ENCODE results near the gene GMPR2.
"Not testable (repeated sequence)": the region's sequence is repeated elsewhere in the genome, so short reads cannot be mapped to it uniquely, and the experiment has no call there.

Gene GMPR2

DNA sequence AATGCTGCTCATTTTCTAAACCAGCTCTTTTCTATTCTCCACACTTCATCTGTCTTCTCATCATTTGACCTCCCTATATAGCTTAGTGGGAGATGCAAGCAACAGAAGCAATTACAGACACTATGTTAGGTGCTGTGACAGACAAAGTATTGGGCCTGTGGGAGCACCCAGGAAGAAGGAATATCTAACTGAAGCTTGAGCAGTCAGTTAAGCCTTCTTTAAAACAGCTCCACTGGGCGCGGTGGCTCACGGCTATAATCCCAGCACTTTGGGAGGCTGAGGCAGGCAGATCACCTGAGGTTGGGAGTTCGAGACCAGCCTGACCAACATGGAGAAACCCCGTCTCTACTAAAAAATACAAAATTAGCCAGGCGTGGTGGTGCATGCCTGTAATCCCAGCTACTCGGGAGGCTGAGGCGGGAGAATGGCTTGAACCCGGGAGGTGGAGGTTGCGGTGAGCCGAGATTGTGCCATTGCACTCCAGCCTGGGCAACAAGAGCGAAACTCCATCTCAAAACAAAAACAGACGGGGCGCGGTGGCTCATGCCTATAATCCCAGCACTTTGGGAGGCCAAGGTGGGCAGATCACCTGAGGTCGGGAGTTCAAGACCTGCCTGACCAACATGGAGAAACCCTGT lies 29.4 kb upstream of the GMPR2 start:
- DNase-seq, result not testable (repeated sequence)

- no peak for DNase-seq
Observed at GRCh38 chr14:24204163-24205146, 28.3 kb upstream of the GMPR2 start.

DNA sequence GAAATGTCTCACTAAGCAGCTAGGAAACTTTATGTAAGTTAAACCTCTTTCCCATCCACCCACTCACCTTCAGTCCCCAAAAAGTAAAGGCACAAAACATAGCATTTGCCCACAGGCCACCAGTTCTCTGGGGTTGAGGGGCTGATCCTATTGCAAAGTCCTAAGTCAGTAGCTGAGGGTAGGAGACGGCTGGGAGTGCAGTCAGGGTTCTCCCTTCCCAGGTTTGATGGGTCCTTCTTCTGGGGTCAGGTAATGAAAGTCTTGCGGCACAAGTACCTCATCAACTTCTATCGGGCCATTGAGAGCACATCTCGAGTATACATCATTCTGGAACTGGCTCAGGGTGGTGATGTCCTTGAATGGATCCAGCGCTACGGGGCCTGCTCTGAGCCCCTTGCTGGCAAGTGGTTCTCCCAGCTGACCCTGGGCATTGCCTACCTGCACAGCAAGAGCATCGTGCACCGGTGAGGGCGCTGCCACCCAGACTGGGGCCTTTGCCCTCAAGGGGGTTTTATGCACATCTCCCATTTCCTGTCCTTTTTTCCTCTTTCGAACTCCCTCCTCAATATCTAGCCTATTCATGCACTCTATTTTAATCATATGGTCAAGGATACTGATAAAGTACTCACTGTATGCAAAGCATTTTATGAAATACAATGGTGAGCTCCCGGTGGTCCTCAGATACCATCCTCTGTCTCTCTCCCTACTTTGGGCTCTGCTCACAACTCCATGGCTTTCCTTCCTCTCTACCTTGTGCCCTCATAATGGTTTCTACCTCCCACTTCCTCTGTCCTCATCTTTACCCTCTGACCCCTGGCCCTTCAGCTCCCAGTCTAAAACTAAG lies 26.2 kb upstream of the GMPR2 start:
- no peak for DNase-seq

DNA sequence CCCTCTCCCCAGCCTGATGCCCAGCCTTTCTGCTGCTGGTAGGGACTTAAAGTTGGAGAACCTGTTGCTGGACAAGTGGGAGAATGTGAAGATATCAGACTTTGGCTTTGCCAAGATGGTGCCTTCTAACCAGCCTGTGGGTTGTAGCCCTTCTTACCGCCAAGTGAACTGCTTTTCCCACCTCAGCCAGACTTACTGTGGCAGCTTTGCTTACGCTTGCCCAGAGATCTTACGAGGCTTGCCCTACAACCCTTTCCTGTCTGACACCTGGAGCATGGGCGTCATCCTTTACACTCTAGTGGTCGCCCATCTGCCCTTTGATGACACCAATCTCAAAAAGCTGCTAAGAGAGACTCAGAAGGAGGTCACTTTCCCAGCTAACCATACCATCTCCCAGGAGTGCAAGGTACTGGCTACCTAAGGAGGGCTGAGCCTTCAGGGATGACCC lies 25.6 kb upstream of the GMPR2 start:
- DNase-seq, result no peak

DNA sequence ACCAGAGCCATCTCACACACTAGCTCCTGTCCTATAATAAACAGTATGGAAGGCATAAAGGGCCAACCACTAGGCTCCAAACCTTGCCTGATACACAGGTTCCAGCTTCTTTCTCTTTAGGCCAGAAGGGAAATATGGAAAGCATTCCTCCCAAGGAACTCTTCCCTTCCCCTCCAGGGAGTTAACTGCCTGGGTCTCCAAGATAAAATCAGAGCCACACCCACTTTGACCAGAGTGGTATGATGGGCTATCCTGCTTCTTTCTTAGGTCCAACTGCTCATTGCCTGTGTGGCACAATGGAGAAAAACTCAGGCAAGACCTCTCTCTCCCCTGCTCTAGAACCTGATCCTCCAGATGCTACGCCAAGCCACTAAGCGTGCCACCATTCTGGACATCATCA lies 25.1 kb upstream of the GMPR2 start:
- no peak for DNase-seq

GRCh38 chr14:24211311-24211710 lies 21.4 kb upstream of the GMPR2 start:
- DNase-seq, result no peak

DNA sequence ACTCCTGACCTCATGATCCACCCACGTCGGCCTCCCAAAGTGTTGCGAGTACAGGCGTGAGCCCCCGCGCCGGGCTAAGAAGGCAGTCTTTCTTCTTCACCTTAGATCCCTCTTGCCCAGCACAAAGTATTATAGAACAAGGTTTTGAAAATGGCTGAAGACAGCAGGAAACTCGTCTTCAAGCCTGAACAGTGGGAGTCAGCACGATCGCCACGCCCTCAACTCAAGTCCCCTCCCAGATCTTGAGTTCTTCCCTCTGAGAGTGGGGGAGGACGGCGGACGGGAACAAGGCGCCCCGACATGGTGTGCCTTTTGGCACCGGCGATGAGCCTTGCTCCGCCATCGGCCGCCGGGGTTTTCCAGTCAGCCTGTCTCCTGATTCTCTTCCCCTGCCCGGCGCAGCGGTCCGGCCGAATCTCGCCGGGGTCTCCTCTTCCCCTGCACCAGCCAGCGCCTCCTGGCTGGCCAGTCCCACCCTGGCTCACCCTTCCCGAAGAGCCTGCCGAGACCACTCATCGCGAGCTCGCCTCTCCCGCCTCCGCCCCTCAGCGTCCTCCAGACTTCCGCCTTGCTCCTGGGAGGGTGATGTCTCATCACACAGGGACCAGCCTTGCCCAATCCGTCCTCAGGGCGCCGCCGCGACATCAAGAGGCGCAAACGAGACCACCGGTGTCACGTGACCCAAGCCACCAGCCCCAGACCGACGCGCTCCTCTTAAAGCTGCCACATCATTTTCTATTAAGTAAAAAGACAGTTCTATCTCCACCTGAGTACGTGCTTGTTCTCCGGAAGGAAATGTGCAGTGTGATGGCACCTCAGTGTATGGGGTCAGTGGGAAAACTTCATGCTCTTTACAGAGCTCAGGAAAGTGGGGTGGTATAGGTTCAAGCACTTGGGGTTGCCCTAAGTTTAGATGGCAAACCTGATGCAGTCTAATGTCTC lies 19.5 kb upstream of the GMPR2 start, which contains the start of gene CHMP4A:
CHMP4A (minus strand) TSS at position 565 of the 942 bp plus-strand sequence; CDS start at position 516, 49 bp downstream.
- DNase-seq, result peak; percentile 95 to 98 (median 98)

DNA sequence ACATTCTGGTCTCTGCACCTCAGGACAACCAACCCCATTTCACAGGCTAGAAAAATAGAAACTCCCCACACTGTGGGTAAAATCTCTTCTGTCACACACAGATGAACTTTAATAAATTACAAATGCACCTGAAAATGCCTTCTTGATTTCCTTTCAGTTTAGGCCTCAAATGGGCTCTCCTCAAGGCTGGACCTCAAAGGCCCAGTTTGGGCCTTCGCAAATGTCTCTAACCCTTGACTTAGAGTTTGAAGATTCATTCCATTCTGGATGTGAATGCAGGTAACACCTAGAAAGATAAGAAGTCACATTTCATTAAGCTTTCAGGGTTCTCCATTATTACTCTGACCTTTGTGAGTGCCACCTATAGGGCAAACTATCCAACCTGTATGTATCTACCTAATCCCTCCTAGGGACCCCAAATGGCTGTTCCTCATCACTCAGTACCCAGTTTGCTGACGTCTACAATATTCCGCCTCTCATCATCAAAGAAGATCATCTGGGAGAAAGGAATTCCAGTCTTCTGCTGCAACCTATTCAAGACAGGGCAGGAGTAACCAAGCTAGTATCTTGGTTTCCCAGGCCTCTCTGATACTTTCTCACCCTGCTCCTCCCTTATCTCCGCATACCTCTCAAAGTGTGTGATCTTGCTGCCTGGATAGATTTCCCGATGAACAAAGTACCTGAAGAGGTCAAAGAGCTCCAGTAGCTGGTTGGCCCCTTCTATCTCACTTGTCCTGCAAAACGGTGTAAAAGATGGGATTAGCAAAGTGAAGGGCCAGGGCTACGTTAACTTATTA lies 18.7 kb upstream of the GMPR2 start:
- peak in 1 of 3 experiments; percentile 45 for DNase-seq

DNA sequence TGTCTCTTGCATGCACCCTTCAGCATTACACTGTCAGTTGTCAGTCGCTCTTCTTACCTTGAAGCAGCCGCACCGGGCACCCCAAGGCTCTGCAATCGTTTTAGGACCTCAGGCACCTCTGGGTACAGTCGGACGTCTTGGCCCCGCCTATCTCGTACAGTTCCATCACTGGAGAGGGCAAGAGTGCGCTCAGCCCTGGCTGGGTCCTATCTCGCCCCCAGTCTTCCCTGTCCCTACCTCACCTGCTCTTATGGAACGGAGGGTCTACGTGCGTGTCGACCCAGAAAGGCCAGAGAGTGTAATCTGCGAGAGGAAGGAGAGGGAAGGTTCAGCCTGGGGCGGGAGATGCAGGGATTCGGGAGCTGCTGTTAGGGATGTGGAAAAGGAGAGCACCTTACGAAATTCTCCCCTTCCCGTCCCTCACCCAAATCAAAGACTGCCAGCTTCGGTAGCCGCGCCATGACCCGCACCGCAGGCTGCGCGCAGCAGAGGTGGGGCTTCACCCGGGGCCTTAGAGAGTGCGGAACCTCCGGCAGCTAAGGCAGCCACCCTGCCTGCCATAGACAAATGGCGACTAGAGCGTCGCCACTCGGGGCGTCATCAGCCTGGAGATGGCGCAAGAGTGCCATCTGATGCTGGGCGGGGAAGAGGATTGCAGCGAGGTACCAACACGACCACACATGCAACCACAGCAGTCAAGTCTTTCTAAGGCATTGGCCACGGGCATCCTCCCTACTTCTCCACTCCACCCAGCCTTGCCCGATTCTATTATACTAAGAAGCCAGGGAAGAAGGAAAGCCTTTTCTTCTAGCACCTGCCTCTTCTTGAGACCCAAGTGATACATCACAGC lies 17.0 kb upstream of the GMPR2 start, which contains the start of gene MDP1:
MDP1 (minus strand) TSS at position 572 of the 850 bp plus-strand sequence; CDS start at position 461, 111 bp downstream.
- DNase-seq, result peak; percentile 89 to 94 (median 90)

DNA sequence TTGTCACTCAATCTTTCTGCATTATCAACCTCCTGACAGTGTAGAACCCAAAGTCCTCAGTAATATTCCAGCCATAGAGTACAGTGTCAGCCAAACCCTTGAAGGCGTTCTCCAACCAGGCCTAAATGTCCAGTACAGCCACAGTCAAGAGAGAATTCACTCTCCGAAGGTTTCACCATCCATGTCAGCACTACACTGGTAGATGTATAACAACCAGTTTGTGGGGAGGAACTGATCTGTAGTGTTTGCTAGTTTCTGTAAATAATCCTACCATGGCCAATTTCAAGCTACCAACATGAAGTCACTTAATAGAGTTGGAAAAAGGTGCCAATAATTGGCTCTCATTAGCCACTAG lies 16.4 kb upstream of the GMPR2 start:
- no peak for DNase-seq

GRCh38 chr14:24216876-24217275 lies 15.9 kb upstream of the GMPR2 start:
- not testable (repeated sequence) for DNase-seq

GRCh38 chr14:24219080-24219479 lies 13.6 kb upstream of the GMPR2 start:
- no peak for DNase-seq

- DNase-seq, result no peak
Observed at GRCh38 chr14:24219521-24219920, 13.2 kb upstream of the GMPR2 start.

- DNase-seq, result not testable (repeated sequence)
Observed at GRCh38 chr14:24222987-24223386, 9.7 kb upstream of the GMPR2 start.

DNA sequence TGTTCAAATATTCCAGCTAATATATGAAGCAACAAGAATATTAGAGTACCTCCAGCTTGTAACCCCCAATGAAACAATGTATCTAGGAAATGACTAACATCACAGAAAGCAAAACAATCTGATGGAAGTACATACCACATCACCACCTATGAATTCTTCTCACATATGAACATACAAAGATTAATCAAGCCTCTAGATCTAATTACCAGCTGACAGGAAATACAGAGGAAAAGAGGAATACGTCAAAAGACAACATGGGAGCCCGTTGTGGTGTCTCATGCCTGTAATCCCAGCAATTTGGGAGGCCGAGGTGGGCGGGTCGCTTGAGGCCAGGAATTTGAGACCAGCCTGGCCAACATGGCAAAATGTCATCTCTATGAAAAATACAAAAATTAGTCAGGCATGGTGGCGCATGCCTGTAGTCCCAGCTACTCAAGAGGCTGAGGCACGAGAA lies 8.1 kb upstream of the GMPR2 start:
- no peak for DNase-seq

DNA sequence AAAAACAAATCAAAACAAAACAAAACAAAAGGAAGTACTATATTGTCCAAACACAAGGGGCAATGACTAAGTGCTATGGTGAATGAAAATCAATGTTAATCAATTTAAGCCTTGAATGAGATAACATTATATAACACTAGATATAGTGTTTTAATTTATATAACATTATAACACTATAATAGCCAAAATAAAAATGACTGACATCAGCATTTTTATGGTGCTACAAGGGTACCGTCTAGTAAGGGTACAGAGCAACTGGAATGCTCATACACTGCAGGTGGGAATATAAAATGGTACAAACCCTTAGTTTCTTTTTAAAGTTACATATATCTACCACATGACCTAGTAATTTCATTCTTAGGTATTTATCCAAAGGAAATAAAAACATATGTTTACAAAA lies 6.3 kb upstream of the GMPR2 start:
- DNase-seq, result no peak

- DNase-seq, result no peak
Observed at GRCh38 chr14:24228902-24229301, 3.8 kb upstream of the GMPR2 start.

GRCh38 chr14:24231263-24232120 lies 1.2 kb upstream of the GMPR2 start:
- DNase-seq, result peak in 1 of 3 experiments; percentile 58
